Stomach (tissue), 9 donors: ENCODE measurements around the gene MED13L. TPM values are rescaled to one million over a fixed set of nuclear protein-coding genes. Genes with fewer than 3 reads are reported as not detected.

Experiments used
- DNase-seq, 2 donors: peaks; one replicate each; pipeline versions ENCODE4 v3.0.0 to v3.0.0-alpha.2; 2013 to 2019
- H3K27ac ChIP-seq, 5 donors: fragments of 200-600 bp in 4 of 5; sonication (generic) in 4 of 5; one replicate each; pipeline ENCODE4 v1.5.1; 2013 to 2019; ENCODE audit warnings: mild to moderate bottlenecking in 1 of 5, moderate library complexity in 1 of 5
- H3K27me3 ChIP-seq, 3 donors: fragments of 200-600 bp; sonication (generic); one replicate each; pipeline ENCODE4 v1.5.1; 2017 to 2019; ENCODE audit warnings: mixed run types in 1 of 3
- H3K36me3 ChIP-seq, 4 donors: fragments of 200-600 bp; sonication (generic); 1 replicate in 3 of 4; 2 replicates in 1 of 4; pipeline ENCODE4 v1.5.1; 2016 to 2019
- H3K4me1 ChIP-seq, 4 donors: fragments of 200-600 bp; sonication (generic); one replicate each; pipeline ENCODE4 v1.5.1; 2016 to 2019
- H3K4me3 ChIP-seq, 4 donors: fragments of 200-600 bp; sonication (generic) in 3 of 4; one replicate each; pipeline ENCODE4 v1.5.1; 2016 to 2019; ENCODE audit warnings: mild to moderate bottlenecking in 1 of 4
- H3K9me3 ChIP-seq, 4 donors: fragments of 200-600 bp; sonication (generic); one replicate each; pipeline ENCODE4 v1.5.1; 2016 to 2019
- EP300 ChIP-seq: sonication (generic); formaldehyde crosslinking; IDR thresholded peaks from one replicate; pipeline ENCODE4 v1.6.1; 2017; ENCODE audit warnings: antibody characterized with exemption
- POLR2A ChIP-seq, 4 donors: fragments of 450-650 bp; IDR thresholded peaks; one replicate each; pipeline ENCODE4 v1.6.1; 2016; ENCODE audit warnings: antibody characterized with exemption in 4 of 4, control low read depth in 2 of 4, mild to moderate bottlenecking in 1 of 4, moderate library complexity in 1 of 4
- POLR2AphosphoS5 ChIP-seq, 3 donors: sonication (generic); formaldehyde crosslinking; IDR thresholded peaks; one replicate each; pipeline ENCODE4 v1.6.1; 2016; ENCODE audit warnings: antibody characterized with exemption in 3 of 3
- WGBS, 5 donors: extraction: QIAGEN DNeasy Blood & Tissue Kit in 3 of 5; methylation state at CpG; one replicate each; pipeline versions ENCODE4 v1.1.5 to v1.1.7; 2013 to 2018; 5-methylcytosine and 5-hydroxymethylcytosine counted together
- intact Hi-C: fragments of 100-400 bp; cut with DNase I; formaldehyde crosslinking; loops from one replicate; pipeline ENCODE4 v1.15.1; 2023; ENCODE audit warnings: low total_unique reads
- polyA plus RNA-seq, 3 donors: library from polyadenylated mRNA; stranded (reverse); fragments of 200-250 nt; gene quantifications; one replicate each; pipeline ENCODE4 v1.2.3, GENCODE V29; 2013
- total RNA-seq, 5 donors: library from RNA; depleted of rRNA; stranded (reverse); fragments of >200 nt; gene quantifications; one replicate each; pipeline versions ENCODE4 v1.1.0 to v1.2.3, GENCODE V29; 2014 to 2016
- TF ChIP-seq, protein P1 (sequence below), 7 experiments: fragments of 450-650 bp in 4 of 7; fragments of 200-600 bp in 3 of 7; sonication (generic) in 3 of 7; IDR thresholded peaks; one replicate each; pipeline ENCODE4 v1.5.1; 2016 to 2019; ENCODE audit warnings: antibody characterized with exemption in 7 of 7, control low read depth in 2 of 7, mild to moderate bottlenecking in 1 of 7
- donor health status: healthy with polysubstance abuse.
- donor health status: Bipolar disorder and iron deficiency.
- donor health status: healthy.

Gene MED13L
- total and polyA plus RNA-seq, 8 donors = 10.4 to 305 (median 72.7) TPM

- intact Hi-C loops = no loop called here
- 94 to 99% (median 96%) methylated on average over 2 of the region's 2 CpGs for WGBS, 5 donors
- DNase-seq = no peak
These were observed 92.7 kb downstream of the MED13L start for GRCh38 chr12:116184763-116185162.

GRCh38 chr12:116183741-116184141 is 93.8 kb downstream of the MED13L start:
- H3K36me3 ChIP-seq = no peaks in the 10 kb centered on the region
- H3K9me3 ChIP-seq = no peaks in the 10 kb centered on the region
- H3K4me1 ChIP-seq = peaks cover 13 to 68% (median 45%) of the 10 kb centered on the region in 4 donors
- intact Hi-C loops = no loop called here
- H3K27me3 ChIP-seq = no peaks in the 10 kb centered on the region
- H3K4me3 ChIP-seq = no peak overlapping the region
- no peak for DNase-seq
- no peak overlapping the region for H3K27ac ChIP-seq
- TF ChIP-seq POLR2AphosphoS5 (IDR thresholded peaks at IDR 0.05) (no peak), POLR2A (IDR thresholded peaks at IDR 0.05) (no peak), EP300 (no peak)
- TF ChIP-seq, protein P1, sequence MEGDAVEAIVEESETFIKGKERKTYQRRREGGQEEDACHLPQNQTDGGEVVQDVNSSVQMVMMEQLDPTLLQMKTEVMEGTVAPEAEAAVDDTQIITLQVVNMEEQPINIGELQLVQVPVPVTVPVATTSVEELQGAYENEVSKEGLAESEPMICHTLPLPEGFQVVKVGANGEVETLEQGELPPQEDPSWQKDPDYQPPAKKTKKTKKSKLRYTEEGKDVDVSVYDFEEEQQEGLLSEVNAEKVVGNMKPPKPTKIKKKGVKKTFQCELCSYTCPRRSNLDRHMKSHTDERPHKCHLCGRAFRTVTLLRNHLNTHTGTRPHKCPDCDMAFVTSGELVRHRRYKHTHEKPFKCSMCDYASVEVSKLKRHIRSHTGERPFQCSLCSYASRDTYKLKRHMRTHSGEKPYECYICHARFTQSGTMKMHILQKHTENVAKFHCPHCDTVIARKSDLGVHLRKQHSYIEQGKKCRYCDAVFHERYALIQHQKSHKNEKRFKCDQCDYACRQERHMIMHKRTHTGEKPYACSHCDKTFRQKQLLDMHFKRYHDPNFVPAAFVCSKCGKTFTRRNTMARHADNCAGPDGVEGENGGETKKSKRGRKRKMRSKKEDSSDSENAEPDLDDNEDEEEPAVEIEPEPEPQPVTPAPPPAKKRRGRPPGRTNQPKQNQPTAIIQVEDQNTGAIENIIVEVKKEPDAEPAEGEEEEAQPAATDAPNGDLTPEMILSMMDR (IDR thresholded peaks at IDR 0.05) = no peak

More at GRCh38 chr12:116184763-116185162, 92.7 kb downstream of the MED13L start:
- Histone ChIP-seq H3K4me3 (no peak overlapping the region), H3K4me1 (peaks cover 13 to 78% (median 49%) of the 10 kb centered on the region in 4 donors), H3K27me3 (no peaks in the 10 kb centered on the region), H3K27ac (no peak overlapping the region), H3K36me3 (no peaks in the 10 kb centered on the region), H3K9me3 (no peaks in the 10 kb centered on the region)
- TF ChIP-seq POLR2A (IDR thresholded peaks at IDR 0.05) = no peak
- no peak for TF ChIP-seq POLR2AphosphoS5 (IDR thresholded peaks at IDR 0.05)
- TF ChIP-seq, protein P1 (IDR thresholded peaks at IDR 0.05) = no peak
- TF ChIP-seq EP300 = no peak

- Histone ChIP-seq H3K9me3 (no peaks in the 10 kb centered on the region), H3K36me3 (no peaks in the 10 kb centered on the region), H3K4me1 (peaks cover 13 to 71% (median 45%) of the 10 kb centered on the region in 4 donors), H3K27me3 (no peaks in the 10 kb centered on the region), H3K27ac (no peak overlapping the region), H3K4me3 (no peak overlapping the region)
- TF ChIP-seq, protein P1 (IDR thresholded peaks at IDR 0.05) = no peak
- TF ChIP-seq POLR2A (IDR thresholded peaks at IDR 0.05) = no peak
- TF ChIP-seq POLR2AphosphoS5 (IDR thresholded peaks at IDR 0.05) = no peak
- TF ChIP-seq EP300 = no peak
- intact Hi-C loops = no loop called here
- DNase-seq = no peak
- WGBS, 5 donors = 63 to 80% (median 69%) methylated on average over 1 of the region's 1 CpG
These were observed 95.0 kb downstream of the MED13L start for GRCh38 chr12:116182359-116183063.

DNA sequence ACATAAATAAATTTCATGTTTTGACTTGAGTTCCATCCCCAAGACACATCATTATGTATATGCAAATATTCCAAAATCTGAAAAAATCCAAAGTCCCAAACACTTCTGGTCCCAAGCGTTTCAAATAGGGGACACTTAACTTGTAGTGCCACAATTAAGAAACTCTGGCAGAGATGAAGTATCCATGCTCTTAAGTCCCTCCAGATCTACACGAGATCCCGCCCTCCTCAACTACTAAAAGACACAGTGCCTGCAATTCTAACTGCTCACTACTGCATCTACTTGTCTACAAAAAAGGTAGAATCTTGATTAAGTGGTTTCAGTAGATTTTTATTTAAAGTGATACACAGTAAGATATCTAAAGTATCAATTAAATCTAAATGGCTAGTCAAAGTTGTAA is 97.0 kb downstream of the MED13L start:
- TF ChIP-seq POLR2A (IDR thresholded peaks at IDR 0.05) (no peak), POLR2AphosphoS5 (IDR thresholded peaks at IDR 0.05) (no peak)
- TF ChIP-seq, protein P1 (IDR thresholded peaks at IDR 0.05) = no peak
- no peak overlapping the region for H3K27ac ChIP-seq
- intact Hi-C loops = no loop called here
- H3K36me3 ChIP-seq = no peaks in the 10 kb centered on the region
- 79 to 90% (median 88%) methylated on average over 3 of the region's 3 CpGs for WGBS, 5 donors
- DNase-seq = no peak
- no peaks in the 10 kb centered on the region for H3K9me3 ChIP-seq
- no peak overlapping the region for H3K4me3 ChIP-seq
- peaks cover 0 to 70% (median 37%) of the 10 kb centered on the region in 4 donors for H3K4me1 ChIP-seq
- no peaks in the 10 kb centered on the region for H3K27me3 ChIP-seq
